ENCODE measurements around the gene NPHS2. TPM values are rescaled to one million over a fixed set of nuclear protein-coding genes. Genes with fewer than 3 reads are reported as not detected.

Gene NPHS2
- total and polyA plus RNA-seq, 2 donors from 2014 or later = 1.2 to 446 TPM

DNA sequence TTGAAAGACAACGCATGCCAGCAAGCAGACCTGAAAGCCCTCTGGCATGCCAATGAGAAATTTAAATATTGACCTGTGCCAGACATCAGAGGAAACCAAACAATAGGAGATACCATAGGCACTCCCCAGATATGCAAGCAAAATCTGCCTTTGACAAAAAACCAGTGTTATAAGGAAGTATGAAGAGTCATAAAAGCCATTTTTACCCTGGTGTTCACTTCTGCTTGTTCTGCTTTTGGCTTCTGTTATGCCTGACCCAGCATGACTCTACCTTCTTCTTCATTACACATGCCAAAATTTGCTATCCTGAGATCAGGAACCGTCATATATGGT is 26.4 kb downstream of the NPHS2 start:
- intact Hi-C loops (cut with DNase I) = no loop called here
- no peaks in the 10 kb centered on the region for H3K27me3 ChIP-seq (ENCODE audit: control insufficient read depth, insufficient read depth, low read length)
- no peak overlapping the region for H3K4me3 ChIP-seq (ENCODE audit: low read length in 3 of 3)
- H3K27ac ChIP-seq (ENCODE audit: low read depth in 2 of 2, low read length in 2 of 2) = no peak overlapping the region
- no peak overlapping the region for H3K9ac ChIP-seq (ENCODE audit: low read length in 3 of 3)
- H3K36me3 ChIP-seq (ENCODE audit: control insufficient read depth in 2 of 3, insufficient read depth in 3 of 3, low read length in 3 of 3) = no peaks in the 10 kb centered on the region
- FAIRE-seq = no peak
- TF ChIP-seq, protein P1, sequence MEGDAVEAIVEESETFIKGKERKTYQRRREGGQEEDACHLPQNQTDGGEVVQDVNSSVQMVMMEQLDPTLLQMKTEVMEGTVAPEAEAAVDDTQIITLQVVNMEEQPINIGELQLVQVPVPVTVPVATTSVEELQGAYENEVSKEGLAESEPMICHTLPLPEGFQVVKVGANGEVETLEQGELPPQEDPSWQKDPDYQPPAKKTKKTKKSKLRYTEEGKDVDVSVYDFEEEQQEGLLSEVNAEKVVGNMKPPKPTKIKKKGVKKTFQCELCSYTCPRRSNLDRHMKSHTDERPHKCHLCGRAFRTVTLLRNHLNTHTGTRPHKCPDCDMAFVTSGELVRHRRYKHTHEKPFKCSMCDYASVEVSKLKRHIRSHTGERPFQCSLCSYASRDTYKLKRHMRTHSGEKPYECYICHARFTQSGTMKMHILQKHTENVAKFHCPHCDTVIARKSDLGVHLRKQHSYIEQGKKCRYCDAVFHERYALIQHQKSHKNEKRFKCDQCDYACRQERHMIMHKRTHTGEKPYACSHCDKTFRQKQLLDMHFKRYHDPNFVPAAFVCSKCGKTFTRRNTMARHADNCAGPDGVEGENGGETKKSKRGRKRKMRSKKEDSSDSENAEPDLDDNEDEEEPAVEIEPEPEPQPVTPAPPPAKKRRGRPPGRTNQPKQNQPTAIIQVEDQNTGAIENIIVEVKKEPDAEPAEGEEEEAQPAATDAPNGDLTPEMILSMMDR (IDR thresholded peaks at IDR 0.05; ENCODE audit: borderline replicate concordance, extremely low read depth, insufficient read depth) = no peak
- no peak for DNase-seq
- H3K9me3 ChIP-seq (ENCODE audit: control insufficient read depth in 2 of 3, insufficient read depth in 1 of 3, low read length in 3 of 3) = no peaks in the 10 kb centered on the region
- no peaks in the 10 kb centered on the region for H3K4me1 ChIP-seq (ENCODE audit: control insufficient read depth in 2 of 3, insufficient read depth in 2 of 3, low read depth in 1 of 3, low read length in 3 of 3)

DNA sequence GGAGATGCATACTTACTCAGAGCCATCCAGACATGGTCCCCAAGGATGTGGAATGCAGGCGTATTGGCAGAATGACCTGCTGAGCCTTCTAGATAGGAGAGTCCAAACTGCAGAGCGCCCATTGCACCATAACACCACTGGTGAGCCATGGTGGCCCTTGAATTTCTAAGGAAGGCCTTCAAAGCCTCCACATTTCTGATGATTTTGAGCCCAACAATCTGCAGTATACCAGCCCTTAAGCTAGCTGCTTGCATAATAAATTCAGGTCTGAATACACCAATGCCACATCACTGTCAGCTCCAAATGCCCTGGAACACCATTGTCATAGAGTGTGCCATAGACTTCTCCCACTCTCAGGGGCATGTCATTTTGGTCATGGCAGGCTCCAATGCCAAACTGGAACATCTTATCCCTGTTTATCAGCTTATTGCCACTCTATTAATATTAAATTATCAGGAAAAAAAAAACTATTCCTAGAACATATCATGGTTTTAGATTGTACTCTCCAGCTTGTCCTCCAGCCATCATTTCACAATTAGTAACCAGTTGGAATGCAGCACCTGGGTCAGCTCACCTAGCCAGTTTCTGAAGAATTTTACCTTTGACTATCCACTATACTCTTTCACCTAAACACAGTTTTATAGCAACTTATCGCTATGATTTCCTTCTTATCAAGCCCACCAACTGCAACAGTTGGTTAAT is 26.9 kb downstream of the NPHS2 start:
- no peaks in the 10 kb centered on the region for H3K9me3 ChIP-seq (ENCODE audit: control insufficient read depth in 2 of 3, insufficient read depth in 1 of 3, low read length in 3 of 3)
- H3K36me3 ChIP-seq (ENCODE audit: control insufficient read depth in 2 of 3, insufficient read depth in 3 of 3, low read length in 3 of 3) = no peaks in the 10 kb centered on the region
- intact Hi-C loops (cut with DNase I) = no loop called here
- no peak overlapping the region for H3K4me3 ChIP-seq (ENCODE audit: low read length in 3 of 3)
- no peak overlapping the region for H3K9ac ChIP-seq (ENCODE audit: low read length in 3 of 3)
- no peak for FAIRE-seq
- H3K27ac ChIP-seq (ENCODE audit: low read depth in 2 of 2, low read length in 2 of 2) = no peak overlapping the region
- DNase-seq = no peak
- H3K4me1 ChIP-seq (ENCODE audit: control insufficient read depth in 2 of 3, insufficient read depth in 2 of 3, low read depth in 1 of 3, low read length in 3 of 3) = no peaks in the 10 kb centered on the region
- TF ChIP-seq, protein P1 (IDR thresholded peaks at IDR 0.05; ENCODE audit: borderline replicate concordance, extremely low read depth, insufficient read depth) = no peak
- H3K27me3 ChIP-seq (ENCODE audit: control insufficient read depth, insufficient read depth, low read length) = no peaks in the 10 kb centered on the region

DNA sequence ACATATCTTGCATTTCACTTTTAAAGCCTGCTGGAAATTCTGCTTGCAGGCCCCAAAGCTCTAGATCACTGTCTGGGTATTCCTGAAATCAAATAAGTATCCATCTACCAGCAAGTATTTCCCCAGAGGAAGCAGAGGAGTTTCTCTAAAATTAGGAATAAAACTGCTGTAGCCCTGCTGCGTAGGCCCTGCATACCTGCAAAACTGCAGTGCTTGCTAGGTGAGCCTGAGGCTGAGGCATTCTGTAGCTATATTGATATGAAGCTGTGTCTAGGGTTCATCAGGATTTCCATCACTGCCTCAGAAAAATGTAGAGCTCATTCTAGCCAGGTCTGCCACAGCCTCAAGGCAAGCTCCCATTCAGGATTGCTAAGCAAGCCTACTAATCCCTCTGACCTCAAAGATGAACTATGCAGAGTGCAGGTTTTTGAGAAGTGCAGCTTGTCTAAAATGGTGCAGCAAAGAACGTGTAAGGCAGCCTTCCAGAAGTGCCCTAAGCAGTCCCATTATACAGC is 28.7 kb downstream of the NPHS2 start:
- Histone ChIP-seq H3K9me3 (ENCODE audit: control insufficient read depth in 2 of 3, insufficient read depth in 1 of 3, low read length in 3 of 3) (no peaks in the 10 kb centered on the region), H3K27me3 (ENCODE audit: control insufficient read depth, insufficient read depth, low read length) (no peaks in the 10 kb centered on the region), H3K4me1 (ENCODE audit: control insufficient read depth in 2 of 3, insufficient read depth in 2 of 3, low read depth in 1 of 3, low read length in 3 of 3) (no peaks in the 10 kb centered on the region), H3K27ac (ENCODE audit: low read depth in 2 of 2, low read length in 2 of 2) (no peak overlapping the region), H3K36me3 (ENCODE audit: control insufficient read depth in 2 of 3, insufficient read depth in 3 of 3, low read length in 3 of 3) (no peaks in the 10 kb centered on the region), H3K4me3 (ENCODE audit: low read length in 3 of 3) (no peak overlapping the region), H3K9ac (ENCODE audit: low read length in 3 of 3) (no peak overlapping the region)
- TF ChIP-seq, protein P1 (IDR thresholded peaks at IDR 0.05; ENCODE audit: borderline replicate concordance, extremely low read depth, insufficient read depth) = no peak
- DNase-seq (no peak), FAIRE-seq (no peak)
- intact Hi-C loops (cut with DNase I) = no loop called here

Data from kidney (tissue), 14 donors.